Lung (tissue), 12 donors: Measurements from ENCODE around the gene WNT5B. TPM values are rescaled to one million over a fixed set of nuclear protein-coding genes. Genes with fewer than 3 reads are reported as not detected.

Source experiments
- ATAC-seq: fragments of 200-7000 bp; cut with Tn5 transposase; one replicate; pipeline ENCODE4 v1.9.1; 2020; ENCODE audit warnings: moderate number of reproducible peaks; ENCODE audit not compliant: insufficient read depth, low FRiP score
- DNase-seq, 3 donors: peaks; one replicate each; pipeline ENCODE4 v3.0.0-alpha.2; 2013 to 2017
- H3K27ac ChIP-seq, 2 donors: one replicate each; pipeline ENCODE4 v1.5.1; 2013; ENCODE audit warnings: mild to moderate bottlenecking in 2 of 2, moderate library complexity in 2 of 2, control low read depth in 1 of 2, inconsistent platforms in 1 of 2, low read depth in 1 of 2, low read length in 1 of 2
- H3K27me3 ChIP-seq, 3 donors: one replicate each; pipeline ENCODE4 v1.5.1; 2013; ENCODE audit warnings: low read length in 2 of 3; ENCODE audit not compliant: control insufficient read depth in 3 of 3, insufficient read depth in 3 of 3
- H3K36me3 ChIP-seq, 4 donors: one replicate each; pipeline ENCODE4 v1.5.1; 2013; ENCODE audit warnings: low read length in 4 of 4, mild to moderate bottlenecking in 1 of 4, moderate library complexity in 1 of 4; ENCODE audit not compliant: control insufficient read depth in 4 of 4, insufficient read depth in 4 of 4
- H3K4me1 ChIP-seq, 5 donors: one replicate each; pipeline ENCODE4 v1.5.1; 2013; ENCODE audit warnings: low read length in 5 of 5, mild to moderate bottlenecking in 2 of 5, moderate library complexity in 1 of 5; ENCODE audit not compliant: control insufficient read depth in 5 of 5, insufficient read depth in 5 of 5
- H3K4me3 ChIP-seq: one replicate; pipeline ENCODE4 v1.5.1; 2013; ENCODE audit warnings: mild to moderate bottlenecking, control low read depth, moderate library complexity
- H3K9ac ChIP-seq, 2 donors: one replicate each; pipeline ENCODE4 v1.5.1; 2013; ENCODE audit warnings: low read length in 2 of 2, control low read depth in 1 of 2; ENCODE audit not compliant: insufficient read depth in 1 of 2
- H3K9me3 ChIP-seq, 4 donors: one replicate each; pipeline ENCODE4 v1.5.1; 2013; ENCODE audit warnings: low read length in 3 of 4, mild to moderate bottlenecking in 1 of 4, moderate library complexity in 1 of 4; ENCODE audit not compliant: control insufficient read depth in 4 of 4, insufficient read depth in 3 of 4
- CTCF ChIP-seq: IDR thresholded peaks from 2 replicates; pipeline ENCODE4 v1.5.1; 2012; ENCODE audit warnings: mild to moderate bottlenecking; ENCODE audit errors: control extremely low read depth, extremely low read depth
- WGBS, 2 donors: extraction: QIAGEN DNeasy Blood & Tissue Kit; methylation state at CpG; one replicate each; pipeline ENCODE4 v1.1.7; 2013; 5-methylcytosine and 5-hydroxymethylcytosine counted together
- polyA plus RNA-seq, 2 donors: library from polyadenylated mRNA; stranded (reverse); fragments of 200-250 nt; gene quantifications; one replicate each; pipeline ENCODE4 v1.2.1, GENCODE V29; 2013
- total RNA-seq, 2 donors: library from RNA; depleted of rRNA in 1 of 2; stranded (reverse); fragments of >200 nt in 1 of 2; gene quantifications; one replicate each; pipeline ENCODE4 v1.2.1, GENCODE V29; 2014 to 2021
- donor health status: control.
- donor health status: control.
- donor health status: Bipolar disorder and iron deficiency.
- donor health status: healthy.
- donor health status: DM: yes; HTN: yes; CAD: no.

WNT5B gene
- total and polyA plus RNA-seq, 4 donors = 2.8 to 12.6 (median 5.7) TPM

GRCh38 chr12:1650260-1650977, 21.4 kb downstream of the WNT5B start:
- Histone ChIP-seq H3K9me3 (no peaks in the 10 kb centered on the region), H3K27ac (no peak overlapping the region), H3K36me3 (peaks cover 0 to 12% (median 2%) of the 10 kb centered on the region in 4 donors), H3K4me1 (peaks cover 0 to 26% (median 5%) of the 10 kb centered on the region in 5 donors), H3K27me3 (no peaks in the 10 kb centered on the region), H3K9ac (peak overlapping the region in 1 of 2 donors; percentile 30), H3K4me3 (no peak overlapping the region)
- DNase-seq = peak; percentile 59 to 85 (median 84)
- WGBS, 2 donors = 47 to 56% methylated on average over 5 of the region's 5 CpGs
- ATAC-seq = no peak
- no peak for TF ChIP-seq CTCF

GRCh38 chr12:1650978-1651361, 21.9 kb downstream of the WNT5B start:
- Histone ChIP-seq H3K27ac (no peak overlapping the region), H3K9ac (peak overlapping the region in 1 of 2 donors; percentile 30), H3K36me3 (peaks cover 0 to 12% (median 2%) of the 10 kb centered on the region in 4 donors), H3K4me1 (peaks cover 0 to 26% (median 5%) of the 10 kb centered on the region in 5 donors), H3K4me3 (no peak overlapping the region), H3K9me3 (no peaks in the 10 kb centered on the region), H3K27me3 (no peaks in the 10 kb centered on the region)
- DNase-seq (peak in 2 of 3 donors; percentile 53 to 55), ATAC-seq (no peak)
- no peak for TF ChIP-seq CTCF
- 71 to 77% methylated on average over 6 of the region's 6 CpGs for WGBS, 2 donors

- DNase-seq (no peak), ATAC-seq (no peak)
- TF ChIP-seq CTCF = no peak
- Histone ChIP-seq H3K27me3 (no peaks in the 10 kb centered on the region), H3K27ac (no peak overlapping the region), H3K4me1 (peaks cover 2 to 27% (median 5%) of the 10 kb centered on the region in 5 donors), H3K36me3 (peaks cover 0 to 12% (median 0%) of the 10 kb centered on the region in 4 donors), H3K9me3 (peaks cover 0 to 2% (median 0%) of the 10 kb centered on the region in 4 donors), H3K9ac (no peak overlapping the region), H3K4me3 (no peak overlapping the region)
These were observed 22.9 kb downstream of the WNT5B start for GRCh38 chr12:1651946-1652345.
